Stimulated activated CD8-positive, alpha-beta memory T cell treated with anti-CD3 and anti-CD28 coated beads, Interleukin-2, amount 100 ng/mL, for 48 hours (primary cell): ENCODE data around the gene TECR.
"Not testable (repeated sequence)": the region's sequence is repeated elsewhere in the genome, so short reads cannot be mapped to it uniquely, and the experiment has no call there.

Source experiments
- DNase-seq, 2 donors: peaks; one replicate each; pipeline ENCODE4 v3.0.0-alpha.2; 2020; ENCODE audit warnings: low read depth in 2 of 2

Gene TECR, protein sequence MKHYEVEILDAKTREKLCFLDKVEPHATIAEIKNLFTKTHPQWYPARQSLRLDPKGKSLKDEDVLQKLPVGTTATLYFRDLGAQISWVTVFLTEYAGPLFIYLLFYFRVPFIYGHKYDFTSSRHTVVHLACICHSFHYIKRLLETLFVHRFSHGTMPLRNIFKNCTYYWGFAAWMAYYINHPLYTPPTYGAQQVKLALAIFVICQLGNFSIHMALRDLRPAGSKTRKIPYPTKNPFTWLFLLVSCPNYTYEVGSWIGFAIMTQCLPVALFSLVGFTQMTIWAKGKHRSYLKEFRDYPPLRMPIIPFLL

DNA sequence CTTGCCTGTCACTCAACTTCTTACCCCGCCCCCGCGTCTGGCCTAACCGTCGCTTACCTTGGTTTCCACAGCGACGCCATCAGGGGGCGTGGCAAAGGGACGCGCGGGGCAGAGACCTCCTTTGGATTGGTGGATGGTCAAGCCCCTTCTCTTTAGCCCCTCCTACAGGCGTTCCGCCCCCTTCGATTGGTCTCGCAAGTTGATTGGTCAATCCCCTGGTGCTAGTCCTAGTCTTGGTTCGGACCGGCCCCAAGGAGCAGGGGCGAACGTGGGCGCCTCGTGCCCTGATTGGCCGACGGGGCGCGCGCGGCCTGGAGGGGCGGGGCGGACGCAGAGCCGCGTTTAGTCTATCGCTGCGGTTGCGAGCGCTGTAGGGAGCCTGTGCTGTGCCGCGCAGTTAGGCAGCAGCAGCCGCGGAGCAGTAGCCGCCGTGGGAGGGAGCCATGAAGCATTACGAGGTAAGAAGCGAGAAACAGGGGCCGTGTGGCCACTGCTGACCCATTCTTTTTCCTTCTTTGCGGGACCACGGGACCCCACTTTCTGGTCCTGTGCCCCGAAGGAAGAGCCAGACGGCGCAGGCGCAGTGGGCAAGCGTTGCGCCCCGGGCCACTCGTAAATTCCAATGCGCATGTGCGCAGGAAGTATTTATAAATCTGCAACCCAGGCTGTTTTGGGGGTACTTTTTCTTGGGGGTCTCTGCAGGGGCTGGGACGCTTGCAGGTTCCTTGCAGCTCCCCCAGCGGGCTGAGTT, at the start of gene TECR:
TECR (plus strand) TSS at position 341 of the 751 bp plus-strand sequence; CDS start at position 444, 103 bp downstream.
- peak; percentile 100 for DNase-seq

DNA sequence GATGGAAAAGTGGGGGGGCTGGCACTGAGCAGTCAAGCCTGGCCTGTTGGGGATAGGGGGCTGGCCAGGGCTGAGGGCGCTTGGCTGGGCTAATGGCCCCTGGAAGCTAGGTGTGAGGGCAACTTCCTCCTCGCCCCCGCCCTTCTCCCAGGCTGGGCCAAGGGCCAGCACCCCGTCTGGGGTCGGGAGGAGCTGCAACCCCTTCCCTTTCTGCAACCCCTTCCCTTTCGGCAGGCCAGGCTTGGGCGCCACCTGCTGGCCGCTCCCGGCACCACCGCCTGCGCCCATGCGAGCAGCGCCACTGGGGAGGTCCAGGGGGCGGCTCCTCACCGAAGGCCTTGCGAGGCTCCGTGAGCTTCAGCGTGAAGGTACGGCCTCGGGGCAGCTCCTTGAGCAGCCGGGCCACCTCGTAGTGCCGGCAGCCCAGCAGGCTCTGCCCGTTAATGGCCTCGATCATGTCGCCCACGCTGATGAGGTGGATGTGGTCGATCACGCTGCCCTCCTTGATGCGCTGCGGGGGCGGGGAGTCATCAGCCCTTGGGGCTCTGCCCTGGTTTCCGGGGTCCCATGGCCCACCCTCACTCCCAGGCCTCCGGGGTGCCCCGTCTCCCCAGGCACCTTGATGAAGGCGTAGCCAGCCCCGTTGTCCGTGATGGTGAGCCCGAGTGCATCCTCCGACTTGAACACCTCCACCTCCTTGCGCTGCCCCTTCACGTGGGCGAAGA, 49.3 kb upstream of the TECR start:
- peak; percentile 63 to 69 for DNase-seq

DNA sequence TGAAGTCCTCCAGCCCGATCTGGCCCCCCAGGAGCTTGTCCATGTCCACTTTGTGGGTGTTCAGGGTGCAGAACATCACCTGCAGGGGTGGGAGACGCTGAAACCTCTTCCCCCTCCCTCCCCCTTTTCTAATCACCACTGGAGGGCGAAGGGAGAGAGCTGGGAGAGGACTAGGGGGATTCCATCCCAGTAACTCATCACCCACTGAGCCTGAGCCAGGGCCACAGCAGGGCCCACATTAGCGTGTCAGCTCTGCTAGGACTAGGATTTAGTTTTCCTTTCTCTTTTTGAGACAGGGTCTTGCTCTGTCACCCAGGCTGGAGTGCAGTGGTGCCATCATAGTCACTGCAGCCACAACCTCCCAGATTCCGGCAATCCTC, 48.7 kb upstream of the TECR start:
- no peak for DNase-seq

DNA sequence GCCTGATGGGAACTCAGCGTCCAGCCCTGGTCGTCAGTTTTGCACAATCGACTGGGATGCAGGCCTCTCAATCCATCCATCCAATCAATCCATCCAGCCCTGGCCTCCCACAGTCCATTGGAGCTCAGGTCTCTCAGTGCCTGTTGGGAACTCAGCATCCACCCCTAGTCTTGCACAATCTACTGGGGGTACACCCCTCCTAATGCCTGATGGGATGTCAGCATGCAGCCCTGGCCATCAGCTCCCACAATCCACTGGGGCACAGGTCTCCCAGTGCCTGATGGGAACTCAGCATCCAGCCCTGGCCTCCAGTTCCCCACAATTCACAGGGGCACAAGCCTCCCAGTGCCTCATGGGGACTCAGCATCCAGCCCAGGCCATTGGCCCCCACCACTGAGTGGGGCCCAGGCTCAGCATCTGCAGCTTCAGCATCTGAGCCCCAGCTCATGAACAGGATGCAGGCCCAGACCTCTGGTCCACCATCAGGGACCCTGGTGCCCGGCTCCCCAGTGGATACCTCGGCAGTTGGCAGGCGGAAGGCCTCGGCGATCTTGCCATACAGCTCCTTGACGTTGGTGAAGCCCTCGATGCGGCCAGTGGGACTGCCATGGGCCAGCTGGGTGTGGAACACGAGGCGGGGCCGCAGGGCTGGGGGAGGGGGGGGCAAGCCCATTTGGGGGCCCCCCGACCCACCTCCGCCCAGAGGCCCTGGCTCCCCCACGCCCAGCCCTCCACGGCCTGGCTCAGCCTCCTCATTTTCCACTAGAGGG, 47.0 kb upstream of the TECR start:
- DNase-seq: no peak

DNA sequence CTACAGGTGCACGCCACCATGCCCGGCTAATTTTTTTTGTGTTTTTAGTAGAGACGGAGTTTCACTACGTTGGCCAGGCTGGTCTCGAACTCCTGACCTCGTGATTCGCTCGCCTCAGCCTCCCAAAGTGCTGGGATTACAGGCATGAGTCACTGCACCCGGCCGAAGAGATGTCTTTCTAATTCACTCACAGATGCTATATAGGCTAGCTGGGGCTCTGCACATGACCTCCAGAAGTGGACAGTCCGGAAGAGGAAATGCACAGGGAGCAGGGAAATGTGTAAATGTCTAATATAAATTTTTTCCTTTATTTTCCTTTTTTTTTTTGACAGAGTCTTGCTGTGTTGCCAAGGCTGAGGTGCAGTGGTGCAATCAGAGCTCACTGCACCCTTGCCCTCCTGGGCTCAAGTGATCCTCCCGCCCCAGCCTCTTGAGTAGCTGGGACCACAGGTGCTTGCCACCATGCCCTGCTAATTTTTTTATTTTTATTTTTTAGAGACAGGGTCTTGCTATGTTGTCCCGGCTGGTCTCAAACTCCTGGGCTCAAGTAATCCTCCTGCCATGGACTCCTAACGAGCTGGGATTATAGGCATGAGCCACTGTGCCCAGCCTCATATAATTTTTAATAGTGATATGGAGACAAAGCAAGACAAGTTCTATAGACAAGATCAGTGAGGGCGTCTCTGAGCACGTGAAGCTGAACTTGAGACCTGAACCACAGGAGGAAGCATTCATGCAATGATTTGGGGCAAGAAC, 41.8 kb upstream of the TECR start:
- DNase-seq: no peak

DNA sequence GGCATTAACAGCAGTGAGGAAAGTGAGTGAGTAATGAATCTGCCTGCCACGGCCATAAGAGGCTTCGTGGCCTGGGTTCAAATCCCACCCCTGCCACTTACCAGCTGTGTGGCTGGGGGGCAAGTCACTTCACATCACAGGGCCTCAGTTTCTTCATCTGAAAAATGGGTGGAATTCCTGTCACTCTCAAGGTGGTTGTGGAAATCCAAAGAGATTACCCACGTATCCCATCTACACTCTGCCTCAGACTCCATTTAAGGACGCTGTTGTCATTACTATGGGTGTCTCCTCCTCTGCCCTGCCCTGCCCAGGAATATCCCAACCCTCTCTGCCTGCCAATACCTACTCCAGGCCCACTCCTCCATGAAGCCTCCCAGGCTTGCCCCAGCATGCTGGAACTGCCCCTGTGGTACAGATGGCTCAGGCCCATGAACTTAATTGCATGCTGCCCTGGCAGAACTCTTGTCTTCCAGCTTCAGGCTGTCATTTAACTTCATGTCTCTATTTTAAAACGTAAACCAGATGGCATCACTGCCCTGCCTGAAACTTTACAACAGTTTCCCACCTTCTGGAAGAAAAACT, 36.5 kb upstream of the TECR start:
- DNase-seq: no peak

DNA sequence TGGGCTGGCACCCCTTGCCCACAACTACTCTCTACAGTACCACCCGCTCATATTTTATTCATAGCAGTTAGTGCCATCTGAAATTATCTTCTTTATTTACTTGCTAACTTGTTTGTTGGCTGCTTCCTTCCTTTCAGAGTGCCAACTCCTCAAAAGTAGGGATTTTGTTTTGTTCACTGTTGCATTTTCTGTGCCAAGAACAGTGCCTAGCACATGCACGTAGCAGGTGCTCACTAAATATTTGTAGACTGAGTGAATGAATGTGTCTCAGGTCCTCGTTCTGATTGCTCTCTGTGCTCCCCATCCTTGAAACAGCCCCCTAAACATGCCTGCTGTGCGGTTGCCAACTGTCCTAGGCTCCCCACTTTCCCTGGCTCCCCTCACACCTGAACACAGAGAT, 35.0 kb upstream of the TECR start:
- DNase-seq: no peak

DNA sequence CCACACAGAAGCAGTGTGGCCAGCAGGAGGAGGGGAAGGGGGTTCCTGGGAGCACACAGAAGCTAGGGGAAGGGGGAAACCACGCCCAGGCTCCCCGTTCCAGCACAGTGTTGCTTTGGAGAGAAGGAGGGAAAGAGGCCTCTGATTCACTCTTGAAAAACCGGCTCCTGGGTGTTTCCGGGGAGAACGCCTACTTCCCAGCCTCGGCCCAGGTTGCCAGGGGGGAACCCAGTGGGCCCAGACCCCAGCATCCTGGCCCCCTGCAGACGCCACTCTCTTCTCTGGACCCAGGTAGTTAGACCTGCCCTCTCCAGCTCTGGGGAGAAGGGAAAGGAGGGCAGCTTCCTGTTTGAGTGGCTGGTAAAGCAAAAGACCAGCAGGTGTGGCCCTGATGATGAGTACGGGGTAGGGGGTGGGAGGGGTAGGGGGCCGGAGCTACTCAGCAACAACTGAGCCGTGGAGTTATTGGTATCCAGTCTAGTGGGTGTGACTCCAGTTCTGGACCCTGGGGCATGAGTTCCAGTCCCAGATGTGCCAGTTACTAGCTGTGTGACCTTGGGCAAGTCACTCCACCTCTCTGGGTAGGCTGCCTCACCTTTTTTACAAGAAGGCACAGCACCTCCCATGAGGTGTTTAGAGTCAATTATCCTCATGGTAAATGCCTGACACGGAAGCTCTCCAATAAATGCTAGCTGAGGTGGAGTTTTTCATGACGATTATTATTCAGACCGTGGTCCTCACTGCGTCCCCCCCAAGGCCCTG, 34.3 kb upstream of the TECR start:
- DNase-seq: no peak

DNA sequence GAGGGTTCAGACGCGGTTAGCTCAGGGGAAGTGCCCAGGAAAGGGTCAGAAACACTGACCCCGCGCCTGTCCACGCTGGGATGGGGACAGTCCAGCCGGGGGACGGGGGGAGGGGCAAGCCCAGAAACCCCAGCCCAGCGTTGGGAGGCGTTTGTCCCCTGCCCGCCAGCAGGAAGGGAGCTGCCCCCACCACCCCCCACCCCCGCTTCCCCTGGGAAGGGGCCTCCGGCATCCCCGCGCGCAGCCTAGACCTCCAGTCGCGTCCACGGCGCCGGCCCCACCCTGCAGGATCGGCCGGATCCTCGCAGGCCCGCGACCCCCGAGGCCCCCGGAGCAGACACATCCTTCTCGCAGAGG, 33.7 kb upstream of the TECR start:
- no peak for DNase-seq

DNA sequence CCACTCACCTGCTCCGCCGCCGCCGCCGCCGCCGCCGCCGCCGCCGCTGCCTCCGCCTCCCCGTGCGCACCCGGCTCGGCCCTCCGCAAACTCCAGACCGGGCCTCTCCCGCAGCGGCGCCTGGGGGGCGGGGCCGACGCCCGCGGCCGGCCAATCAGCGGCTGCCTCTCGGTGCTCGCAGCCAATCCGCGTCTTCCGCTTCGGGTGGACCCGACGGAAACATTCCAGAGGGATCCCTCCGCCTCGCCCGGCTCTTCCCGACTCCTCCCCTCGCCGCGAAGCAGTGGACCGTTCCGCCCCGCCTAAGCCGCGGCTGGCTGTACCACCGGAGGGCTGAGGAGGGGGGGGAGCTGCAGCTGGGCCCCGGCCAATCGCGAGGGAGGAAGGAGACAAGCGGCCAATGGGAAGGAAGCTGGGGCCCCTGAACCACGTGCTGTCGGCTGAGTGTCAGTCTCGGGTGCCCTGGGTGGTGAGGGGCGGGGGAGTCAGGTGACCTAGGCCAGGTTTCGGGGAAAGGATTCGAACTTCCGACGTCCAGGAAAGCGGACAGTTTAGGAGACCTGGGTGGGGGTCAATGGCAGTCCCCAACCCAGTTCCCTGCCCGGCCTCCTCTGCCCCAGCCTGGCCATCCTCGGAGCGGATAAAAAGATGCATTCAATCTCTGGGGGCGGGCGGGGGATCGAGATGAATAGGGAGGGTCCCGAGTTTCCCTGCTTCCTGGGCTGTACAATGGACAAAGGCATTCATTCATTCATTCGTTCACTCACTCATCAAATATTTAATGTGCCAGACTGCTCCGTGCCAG, 33.2 kb upstream of the TECR start, which contains the start of gene GIPC1:
GIPC1 (minus strand) TSS at position 99 of the 805 bp plus-strand sequence. CDS start 13,151 bp downstream, outside the sequence.
- peak; percentile 69 to 75 for DNase-seq

DNA sequence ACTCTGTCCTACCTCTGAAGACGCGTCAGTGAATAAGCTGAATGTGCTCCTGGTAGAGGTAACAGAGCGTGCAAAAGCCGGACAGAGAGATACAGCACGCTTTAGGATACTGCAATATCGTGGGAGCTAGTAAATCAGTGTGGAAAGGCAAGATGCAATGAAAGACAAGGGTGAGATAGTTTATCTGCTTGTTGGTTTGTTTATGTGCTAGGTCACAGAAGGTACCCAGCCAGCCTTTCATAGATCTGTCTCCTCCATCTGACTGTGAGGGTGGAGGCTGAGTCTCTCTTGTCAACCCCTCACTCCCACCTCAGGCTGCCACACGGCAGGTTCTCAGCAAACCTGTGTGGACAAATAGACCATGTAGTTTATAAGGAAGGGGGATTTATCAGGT, 32.6 kb upstream of the TECR start:
- no peak for DNase-seq

DNA sequence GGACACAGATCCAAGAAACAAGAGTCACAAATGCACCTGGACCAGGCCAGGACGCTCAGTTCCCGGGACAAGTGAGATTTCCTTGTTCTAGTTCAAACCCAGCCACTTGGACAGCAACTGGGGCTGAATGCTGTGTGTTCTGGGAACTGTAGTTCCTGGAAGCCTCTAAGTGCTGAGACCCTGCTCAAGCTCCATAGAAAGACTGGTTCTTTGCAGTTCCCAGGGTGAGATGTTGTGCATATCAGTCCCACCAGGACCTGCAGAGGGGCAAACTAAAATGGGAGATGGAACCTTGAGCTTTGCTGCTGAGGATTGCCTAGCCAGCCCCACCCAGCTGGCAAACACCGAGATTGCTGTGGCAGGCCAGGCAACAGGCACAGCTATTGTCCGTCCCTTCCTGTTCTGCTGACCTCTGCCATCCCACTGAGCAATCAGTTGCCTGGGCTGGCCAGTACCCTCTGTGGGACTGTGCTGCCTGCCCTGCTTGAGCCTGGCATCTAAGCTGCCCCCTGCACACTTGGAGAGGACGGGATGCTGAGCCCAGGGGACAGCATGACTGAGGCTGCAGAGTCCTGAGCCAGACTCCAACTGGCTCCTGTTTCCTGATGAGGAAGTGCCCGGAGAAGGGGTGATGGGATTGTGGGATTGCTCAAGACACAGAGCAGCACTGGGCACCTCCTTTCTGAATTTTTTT, 32.0 kb upstream of the TECR start:
- no peak for DNase-seq

DNA sequence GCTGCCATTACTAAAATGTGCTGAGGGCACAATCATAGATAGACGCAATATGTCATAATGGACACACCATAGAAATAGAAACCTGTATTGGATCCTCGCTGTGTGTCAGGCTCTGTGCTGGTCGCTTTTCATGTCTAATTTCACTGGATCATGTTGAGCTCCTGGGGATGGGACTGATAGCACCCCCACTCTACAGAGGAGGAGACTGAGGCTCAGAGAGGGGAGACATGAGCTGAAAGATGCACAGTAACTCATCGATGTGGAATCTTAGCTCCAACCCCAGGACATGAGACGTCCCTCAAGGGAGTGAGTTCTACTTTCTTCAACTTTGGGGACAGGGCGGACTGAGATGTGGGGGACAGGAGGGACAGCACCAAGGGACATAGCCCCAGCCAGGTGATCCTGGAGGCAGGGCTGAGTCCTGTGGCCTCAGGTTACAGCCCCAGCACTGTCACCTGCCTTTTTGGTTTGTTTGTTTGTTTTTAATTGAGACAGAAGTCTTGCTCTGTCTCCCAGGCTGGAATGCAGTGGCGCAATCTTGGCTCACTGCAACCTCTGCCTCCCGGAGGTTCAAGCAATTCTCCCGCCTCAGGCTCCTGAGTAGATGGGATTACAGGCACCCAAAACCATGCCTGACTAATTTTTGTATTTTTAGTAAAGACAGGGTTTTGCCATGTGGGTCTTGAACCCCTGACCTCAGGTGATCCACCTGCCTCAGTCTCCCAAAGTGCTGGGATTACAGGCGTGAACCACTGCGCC, 26.9 kb upstream of the TECR start:
- no peak for DNase-seq

DNA sequence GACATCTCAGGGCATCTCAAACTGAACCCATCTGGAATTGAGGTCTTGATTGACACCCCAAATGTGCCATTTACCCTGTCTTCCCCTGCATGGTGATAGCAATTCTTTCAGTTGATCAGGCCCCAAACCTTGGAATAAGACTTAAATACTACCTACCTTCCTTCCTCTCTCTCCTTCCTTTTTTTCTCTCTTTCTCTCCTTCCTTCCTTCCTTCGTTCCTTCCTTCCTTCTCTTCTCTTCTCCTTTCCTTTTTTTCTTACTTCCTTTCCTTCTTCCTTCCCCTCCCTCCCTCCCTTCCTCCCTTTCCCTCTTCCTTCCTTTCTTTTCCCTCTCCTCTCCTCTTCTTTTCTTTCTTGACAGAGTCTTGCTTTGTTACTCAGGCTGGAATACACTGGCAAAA, 26.1 kb upstream of the TECR start:
- no peak for DNase-seq

DNA sequence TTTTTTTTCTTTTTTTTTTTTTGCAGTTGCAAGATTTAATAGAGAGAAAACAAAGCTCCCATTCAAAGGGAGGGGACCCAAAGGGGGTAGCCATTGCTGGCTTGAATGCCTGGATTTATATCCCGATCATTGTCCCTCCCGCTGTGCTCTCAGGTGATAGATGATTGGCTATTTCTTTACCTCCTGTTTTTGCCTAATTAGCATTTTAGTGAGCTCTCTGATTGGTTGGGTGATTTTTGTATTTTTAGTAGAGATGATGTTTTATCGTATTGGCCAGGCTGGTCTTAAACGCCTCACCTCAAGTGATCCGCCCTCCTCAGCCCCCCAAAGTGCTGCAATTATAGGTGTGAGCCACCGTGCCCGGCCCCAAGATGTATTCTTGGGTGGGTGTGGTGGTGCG, 24.8 kb upstream of the TECR start:
- not testable (repeated sequence) for DNase-seq

DNA sequence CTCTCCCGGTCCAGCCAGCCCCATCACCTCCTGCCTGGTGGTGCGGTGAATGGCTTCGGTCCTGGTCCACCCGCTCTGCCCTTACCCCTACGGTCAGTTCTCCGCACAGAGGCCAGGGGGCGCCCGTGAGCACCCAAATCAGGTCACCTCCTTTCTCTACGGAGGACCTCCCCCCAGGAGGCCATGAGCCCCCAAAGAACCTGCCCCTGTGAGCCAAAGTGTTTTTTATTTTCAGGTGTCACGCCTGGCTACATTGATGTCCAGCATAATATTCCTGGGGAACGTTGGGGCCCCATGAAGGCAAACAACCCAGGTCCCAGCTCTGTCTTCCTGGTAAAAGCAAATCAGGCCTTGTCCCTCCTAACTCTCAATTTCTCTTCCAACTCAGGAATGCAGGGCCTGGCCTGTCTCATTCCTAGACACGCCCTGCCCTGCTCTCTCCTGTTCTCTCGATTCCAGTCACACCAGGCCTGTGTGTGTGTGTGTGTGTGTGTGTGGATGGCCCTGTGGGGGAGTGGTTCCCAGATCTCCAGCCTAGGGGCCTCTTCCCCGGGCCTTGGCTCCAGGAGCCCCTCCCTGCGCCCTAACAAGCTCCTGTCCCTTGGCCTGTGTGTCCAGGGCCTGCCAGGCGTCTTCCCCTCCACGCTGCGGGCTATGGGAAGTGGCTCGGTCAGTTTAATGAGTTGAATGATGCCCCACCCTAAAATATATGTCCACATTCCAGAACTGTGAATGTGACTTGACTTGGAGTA, 23.7 kb upstream of the TECR start:
- peak; percentile 58 to 75 for DNase-seq
